Fibroblast of lung (primary cell): ENCODE data around the gene MPRIP.

Source experiments
- CTCF ChIP-seq, 2 donors: IDR thresholded peaks in 1 of 2; conservative IDR thresholded peaks in 1 of 2; 1 replicate in 1 of 2; 2 replicates in 1 of 2; pipeline ENCODE4 v1.5.1; 2011 to 2012; ENCODE audit warnings: low read length in 2 of 2, control low read depth in 1 of 2, inconsistent platforms in 1 of 2, low read depth in 1 of 2, mild to moderate bottlenecking in 1 of 2
- EZH2 ChIP-seq: IDR thresholded peaks from 2 replicates; pipeline ENCODE4 v1.5.1; 2012; ENCODE audit warnings: low read length, control low read depth, mild to moderate bottlenecking; ENCODE audit errors: missing control alignments

GRCh38 chr17:17164676-17165075 lies 122.4 kb downstream of the MPRIP start:
- TF ChIP-seq CTCF (conservative IDR thresholded peaks at IDR 0.05 in 1 of 2, IDR thresholded peaks at IDR 0.05 in 1 of 2; ENCODE audit: low read depth in 1 of 2, low read length in 2 of 2): no peak
- TF ChIP-seq EZH2: no peak
